HEK293T (cell line): ENCODE results near the gene SP8.

ENCODE experiments used
- BHLHE40 ChIP-seq: fragments of 450-650 bp; IDR thresholded peaks from 2 replicates; pipeline ENCODE4 v1.6.1; 2016; ENCODE audit warnings: mild to moderate bottlenecking, moderate library complexity, borderline replicate concordance
- FOXK2 ChIP-seq: fragments of 450-650 bp; IDR thresholded peaks from 2 replicates; pipeline ENCODE4 v1.6.1; 2016; ENCODE audit warnings: mild to moderate bottlenecking
- TARDBP ChIP-seq: fragments of 450-650 bp; IDR thresholded peaks from 2 replicates; pipeline ENCODE4 v1.6.1; 2016

DNA sequence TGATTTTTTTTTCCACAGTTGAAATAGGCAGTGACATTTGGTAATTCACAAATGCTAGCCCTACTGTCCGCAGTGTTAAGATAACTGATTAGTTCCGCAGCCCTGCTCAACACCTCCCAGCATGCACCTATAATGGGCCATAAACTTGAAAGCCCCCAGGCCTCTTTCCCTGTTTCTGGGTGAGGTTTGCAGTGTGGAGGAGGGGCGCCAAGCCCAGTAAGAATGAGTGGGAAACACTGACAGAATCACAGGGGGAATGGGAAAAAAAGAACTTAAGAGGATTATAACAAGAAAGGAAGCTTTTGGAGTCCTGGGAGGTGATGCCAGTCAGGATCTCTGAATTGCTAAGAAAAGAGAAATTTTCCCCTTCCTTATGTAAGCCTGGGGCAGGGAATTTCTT, 39.6 kb upstream of the SP8 start:
- TF ChIP-seq FOXK2 (no peak), TARDBP (no peak), BHLHE40 (no peak)
